ENCODE measurements around the gene TSPEAR.
"Not testable (repeated sequence)": the region's sequence is repeated elsewhere in the genome, so short reads cannot be mapped to it uniquely, and the experiment has no call there.

The TSPEAR gene

DNA sequence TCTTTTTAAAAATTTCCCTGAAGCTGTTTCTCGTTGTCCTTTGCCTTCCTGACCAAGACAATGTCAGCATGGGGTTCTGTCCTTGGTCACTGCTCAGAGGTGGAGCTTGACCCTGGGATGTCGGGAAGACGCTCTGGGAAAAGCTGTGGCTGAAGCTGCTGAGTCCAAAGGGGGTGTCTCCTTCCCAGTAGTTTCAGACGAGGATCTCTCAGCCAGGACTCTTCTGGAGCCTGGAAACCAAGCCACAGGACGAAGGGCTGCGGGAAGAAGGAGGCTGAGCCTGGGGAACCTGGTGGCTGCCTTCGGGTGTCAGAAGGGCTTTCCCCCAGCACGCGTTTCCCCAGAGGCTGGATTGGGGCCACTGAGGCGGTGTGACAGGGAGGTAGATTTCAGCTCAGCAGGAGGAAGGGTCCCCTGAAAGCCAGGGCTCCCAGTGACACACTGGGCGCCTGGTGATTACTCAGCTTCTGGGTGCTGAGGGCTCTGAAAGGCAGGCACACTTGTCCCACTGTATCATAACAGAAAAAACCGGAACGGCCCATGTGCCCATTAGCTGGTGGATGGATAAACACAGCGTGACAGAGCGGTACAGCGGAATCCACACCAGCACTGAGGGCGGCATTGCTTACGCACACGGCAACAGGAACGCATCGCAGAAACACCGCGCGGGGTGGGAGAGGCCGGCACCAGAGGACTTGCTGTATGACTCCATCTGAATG, 24.4 kb downstream of the TSPEAR start:
- Histone ChIP-seq H3K36me3 (ENCODE audit: insufficient read depth, low read length) (no peaks in the 10 kb centered on the region), H3K27me3 (ENCODE audit: insufficient read depth, low read length) (peaks cover 8% of the 10 kb centered on the region; the same call in 1 of the 2 replicates), H3K79me2 (ENCODE audit: insufficient read depth, low read length) (no peaks in the 10 kb centered on the region), H4K20me1 (ENCODE audit: insufficient read depth, low read length) (no peaks in the 10 kb centered on the region), H3K9ac (ENCODE audit: low read length) (no peak overlapping the region), H3F3A (ENCODE audit: insufficient read depth, low read length) (no peaks in the 10 kb centered on the region), H3K9me3 (ENCODE audit: low read length) (no peaks in the 10 kb centered on the region), H3K27ac (ENCODE audit: low read depth, low read length, poor library complexity, severe bottlenecking) (no peak overlapping the region), H2AFZ (ENCODE audit: low read length) (no peak overlapping the region), H3K9me2 (ENCODE audit: low read depth, low read length) (no peaks in the 10 kb centered on the region), H3K4me2 (ENCODE audit: low read length) (no peak overlapping the region), H3K4me1 (ENCODE audit: insufficient read depth, low read length, severe bottlenecking) (no peaks in the 10 kb centered on the region), H3K4me3 (ENCODE audit: low read depth, low read length, poor library complexity, severe bottlenecking) (no peak overlapping the region)
- TF ChIP-seq CTCF (IDR thresholded peaks at IDR 0.05; ENCODE audit: low read length), result no peak
- no peak for TF ChIP-seq EZH2 (IDR thresholded peaks at IDR 0.05; ENCODE audit: borderline replicate concordance, low read length)

DNA sequence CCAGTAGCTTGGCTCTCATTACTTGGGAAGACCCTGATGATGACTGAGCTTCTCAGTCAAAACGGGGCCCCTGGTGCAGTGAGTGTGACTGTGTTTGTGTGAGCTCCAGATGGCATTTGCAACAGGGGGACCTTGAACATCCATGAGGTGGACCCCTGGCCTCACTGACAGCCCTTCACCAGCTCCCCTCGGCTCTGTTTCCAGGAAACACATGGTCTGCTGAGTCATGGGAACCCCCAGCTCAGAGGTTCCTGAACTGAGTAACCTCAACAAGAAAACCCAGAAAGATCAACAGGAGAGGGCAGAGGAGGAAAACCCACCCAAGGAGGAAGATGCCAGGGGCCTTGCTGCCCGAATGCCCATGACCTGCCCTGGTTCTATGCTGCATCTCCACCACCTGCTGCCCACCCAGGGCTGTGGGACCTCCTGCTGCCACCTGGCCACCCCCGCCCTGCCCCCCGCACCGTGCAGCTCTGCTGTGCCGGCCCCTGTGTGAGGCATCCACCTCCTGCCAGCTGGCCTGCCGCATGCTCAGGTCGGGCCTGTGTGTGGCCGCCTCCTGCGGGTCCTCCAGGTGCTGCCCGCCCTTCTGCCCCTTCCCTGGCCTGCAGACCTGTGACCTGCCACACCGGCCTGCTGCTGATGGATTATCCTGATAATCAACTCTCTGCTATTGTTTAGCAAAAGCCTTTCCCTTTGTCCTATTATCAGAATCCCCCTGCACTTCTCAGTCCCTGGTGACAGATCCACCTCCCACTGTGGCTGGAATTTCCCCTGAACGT, 25.2 kb downstream of the TSPEAR start:
- H3K4me2 ChIP-seq (ENCODE audit: low read length), result no peak overlapping the region
- no peaks in the 10 kb centered on the region for H3K79me2 ChIP-seq (ENCODE audit: insufficient read depth, low read length)
- no peaks in the 10 kb centered on the region for H3K9me2 ChIP-seq (ENCODE audit: low read depth, low read length)
- TF ChIP-seq EZH2 (IDR thresholded peaks at IDR 0.05; ENCODE audit: borderline replicate concordance, low read length), result no peak
- no peak for TF ChIP-seq CTCF (IDR thresholded peaks at IDR 0.05; ENCODE audit: low read length)
- H3K9me3 ChIP-seq (ENCODE audit: low read length), result no peaks in the 10 kb centered on the region
- H3K4me1 ChIP-seq (ENCODE audit: insufficient read depth, low read length, severe bottlenecking), result no peaks in the 10 kb centered on the region
- no peak overlapping the region for H3K9ac ChIP-seq (ENCODE audit: low read length)
- no peaks in the 10 kb centered on the region for H4K20me1 ChIP-seq (ENCODE audit: insufficient read depth, low read length)
- no peak overlapping the region for H3K27ac ChIP-seq (ENCODE audit: low read depth, low read length, poor library complexity, severe bottlenecking)
- no peaks in the 10 kb centered on the region for H3F3A ChIP-seq (ENCODE audit: insufficient read depth, low read length)
- no peak overlapping the region for H3K4me3 ChIP-seq (ENCODE audit: low read depth, low read length, poor library complexity, severe bottlenecking)
- H3K36me3 ChIP-seq (ENCODE audit: insufficient read depth, low read length), result no peaks in the 10 kb centered on the region
- H3K27me3 ChIP-seq (ENCODE audit: insufficient read depth, low read length), result peaks cover 8% of the 10 kb centered on the region; the same call in 1 of the 2 replicates
- no peak overlapping the region for H2AFZ ChIP-seq (ENCODE audit: low read length)

GRCh38 chr21:44685050-44685449, 26.3 kb downstream of the TSPEAR start:
- not testable (repeated sequence) for H3K4me3 ChIP-seq (ENCODE audit: low read depth, low read length, poor library complexity, severe bottlenecking); H3K4me1 ChIP-seq (ENCODE audit: insufficient read depth, low read length, severe bottlenecking); H3K27me3 ChIP-seq (ENCODE audit: insufficient read depth, low read length); H3K9ac ChIP-seq (ENCODE audit: low read length); H2AFZ ChIP-seq (ENCODE audit: low read length); H3F3A ChIP-seq (ENCODE audit: insufficient read depth, low read length); H3K36me3 ChIP-seq (ENCODE audit: insufficient read depth, low read length); H3K9me3 ChIP-seq (ENCODE audit: low read length); H3K9me2 ChIP-seq (ENCODE audit: low read depth, low read length); H4K20me1 ChIP-seq (ENCODE audit: insufficient read depth, low read length); H3K27ac ChIP-seq (ENCODE audit: low read depth, low read length, poor library complexity, severe bottlenecking); H3K4me2 ChIP-seq (ENCODE audit: low read length); H3K79me2 ChIP-seq (ENCODE audit: insufficient read depth, low read length)
